ENCODE data around the gene RBM19. TPM values are rescaled to one million over a fixed set of nuclear protein-coding genes. Genes with fewer than 3 reads are reported as not detected.

Gene RBM19
- total RNA-seq, 4 donors from 2014 or later, result 20.7 to 41.1 (median 23.4) TPM

GRCh38 chr12:113847856-113848255 lies 118.3 kb downstream of the RBM19 start:
- intact Hi-C loops (cut with DNase I; ENCODE audit: low total_unique reads), result no loop called here
- no peak for DNase-seq (ENCODE audit: low spot score in 2 of 2)
- no peak for TF ChIP-seq POLR2A (IDR thresholded peaks at IDR 0.05)
- TF ChIP-seq CTCF (IDR thresholded peaks at IDR 0.05), result no peak
- 76 to 85% methylated on average over 3 of the region's 3 CpGs for WGBS, 2 donors
- no peak overlapping the region for H3K4me3 ChIP-seq (ENCODE audit: low read depth, poor library complexity, severe bottlenecking)

- no peak overlapping the region for H3K4me3 ChIP-seq (ENCODE audit: low read depth, poor library complexity, severe bottlenecking)
- TF ChIP-seq CTCF (IDR thresholded peaks at IDR 0.05) (no peak), POLR2A (IDR thresholded peaks at IDR 0.05) (no peak)
- no peak for DNase-seq (ENCODE audit: low spot score in 2 of 2)
- intact Hi-C loops (cut with DNase I; ENCODE audit: low total_unique reads), result no loop called here
- WGBS, 2 donors, result 90 to 91% methylated on average over 18 of the region's 18 CpGs
Observed at GRCh38 chr12:113846883-113847755, 119.0 kb downstream of the RBM19 start.

- no peak for TF ChIP-seq POLR2A (IDR thresholded peaks at IDR 0.05)
- no peak for TF ChIP-seq CTCF (IDR thresholded peaks at IDR 0.05)
- H3K4me3 ChIP-seq (ENCODE audit: low read depth, poor library complexity, severe bottlenecking), result no peak overlapping the region
- intact Hi-C loops (cut with DNase I; ENCODE audit: low total_unique reads), result no loop called here
- 89 to 94% methylated on average over 10 of the region's 10 CpGs for WGBS, 2 donors
- no peak for DNase-seq (ENCODE audit: low spot score in 2 of 2)
Observed at GRCh38 chr12:113845900-113846674, 120.0 kb downstream of the RBM19 start.

- TF ChIP-seq CTCF (IDR thresholded peaks at IDR 0.05) (no peak), POLR2A (IDR thresholded peaks at IDR 0.05) (no peak)
- H3K4me3 ChIP-seq (ENCODE audit: low read depth, poor library complexity, severe bottlenecking), result no peak overlapping the region
- intact Hi-C loops (cut with DNase I; ENCODE audit: low total_unique reads), result no loop called here
- no peak for DNase-seq (ENCODE audit: low spot score in 2 of 2)
- 86 to 91% methylated on average over 30 to 31 of the region's 31 CpGs for WGBS, 2 donors
Observed at GRCh38 chr12:113844495-113845210, 121.5 kb downstream of the RBM19 start.

- TF ChIP-seq POLR2A (IDR thresholded peaks at IDR 0.05) (no peak), CTCF (IDR thresholded peaks at IDR 0.05) (no peak)
- H3K4me3 ChIP-seq (ENCODE audit: low read depth, poor library complexity, severe bottlenecking), result no peak overlapping the region
- 89 to 96% methylated on average over 4 of the region's 4 CpGs for WGBS, 2 donors
- DNase-seq (ENCODE audit: low spot score in 2 of 2), result no peak
- intact Hi-C loops (cut with DNase I; ENCODE audit: low total_unique reads), result no loop called here
Observed at GRCh38 chr12:113842699-113843098, 123.4 kb downstream of the RBM19 start.

Measured in lower leg skin (tissue), 4 donors.